SK-N-MC (cell line): ENCODE data around the gene NDUFS3.
"Not testable (repeated sequence)": the region's sequence is repeated elsewhere in the genome, so short reads cannot be mapped to it uniquely, and the experiment has no call there.

ENCODE experiments used
- DNase-seq: peaks from one replicate; pipeline ENCODE4 v3.0.0-alpha.2; 2011; ENCODE audit warnings: low read depth, low spot score
- H3K27ac ChIP-seq: fragments of 200-600 bp; sonication (generic); 2 replicates; pipeline ENCODE4 v1.5.1; 2016; ENCODE audit warnings: mixed run types
- H3K36me3 ChIP-seq: fragments of 200-600 bp; sonication (generic); 2 replicates; pipeline ENCODE4 v1.6.1; 2017; ENCODE audit warnings: antibody characterized with exemption, low read length, mixed read lengths; ENCODE audit not compliant: insufficient read depth
- H3K4me3 ChIP-seq: fragments of 200-600 bp; sonication (generic); 2 replicates; pipeline ENCODE4 v1.5.1; 2016
- H3K9ac ChIP-seq: fragments of 200-600 bp; sonication (generic); 2 replicates; pipeline ENCODE4 v1.8.0; 2017; ENCODE audit warnings: mixed run types, mixed read lengths; ENCODE audit not compliant: insufficient read length
- H3K9me3 ChIP-seq: fragments of 200-600 bp; sonication (generic); 2 replicates; pipeline ENCODE4 v1.6.1; 2017; ENCODE audit warnings: low read depth, mild to moderate bottlenecking, antibody characterized with exemption, low read length, moderate library complexity, mixed read lengths
- EZH2 ChIP-seq: fragments of 200-600 bp; sonication (generic); IDR thresholded peaks from one replicate; pipeline ENCODE4 v1.6.1; 2017; ENCODE audit warnings: antibody characterized with exemption
- FOXP2 ChIP-seq: optimal IDR thresholded peaks from 2 replicates; pipeline ENCODE3; 2011; ENCODE audit warnings: mild to moderate bottlenecking, moderate library complexity; ENCODE audit not compliant: insufficient read depth; ENCODE audit errors: extremely low read length, control extremely low read depth
- POLR2AphosphoS5 ChIP-seq: IDR thresholded peaks from 2 replicates; pipeline ENCODE4 v1.6.1; 2012; ENCODE audit warnings: mild to moderate bottlenecking, low read depth, low read length, borderline replicate concordance

Gene NDUFS3

DNA sequence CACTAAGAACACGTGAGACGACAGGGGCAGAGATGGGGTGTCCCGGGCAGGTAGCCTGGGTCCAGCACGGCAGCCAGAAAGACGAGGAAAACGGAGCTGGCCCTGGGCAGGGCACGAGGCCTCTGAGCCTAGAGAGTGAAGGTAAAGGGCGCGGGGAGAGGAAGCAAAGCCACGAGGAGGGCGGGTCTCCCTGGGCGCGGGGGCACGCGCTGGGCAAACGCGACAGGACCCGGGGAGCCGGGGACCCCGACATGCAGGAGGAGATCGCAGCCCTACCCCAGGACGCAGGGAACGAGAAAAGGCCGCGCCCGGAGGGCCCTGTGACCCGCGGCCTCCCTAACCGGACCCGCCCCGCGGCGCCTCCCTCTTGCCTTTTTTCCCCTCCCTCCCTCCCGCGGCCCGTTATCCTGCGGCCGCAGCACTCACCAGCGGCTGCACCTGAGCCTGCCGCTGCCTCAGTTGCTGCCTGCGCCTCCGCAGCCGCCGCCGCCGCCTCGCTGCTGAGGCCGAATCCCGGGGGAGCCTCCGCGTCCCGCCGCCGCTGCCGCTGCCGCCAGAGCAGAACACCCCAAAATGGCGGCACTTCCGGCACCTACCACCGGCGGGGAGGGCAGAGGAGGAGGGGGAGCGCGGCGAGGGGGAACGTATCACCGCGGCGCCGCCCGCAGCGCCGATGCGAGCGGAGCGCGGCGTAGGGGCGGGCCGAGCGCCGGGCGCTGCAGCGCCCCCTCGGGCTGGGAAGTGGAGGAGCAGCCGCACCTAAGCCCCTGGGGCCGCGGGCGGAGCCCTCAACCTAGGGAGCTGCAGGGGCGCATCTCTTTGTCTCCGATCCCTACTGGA is 26.1 kb upstream of the NDUFS3 start, which contains the start of gene CELF1:
Gene CELF1 (minus strand): TSS at position 567 of the 840 bp plus-strand sequence. CDS start 53,609 bp downstream, outside the sequence.
- no peaks in the 10 kb centered on the region for H3K9me3 ChIP-seq
- H3K36me3 ChIP-seq, result peaks cover 33% of the 10 kb centered on the region
- H3K4me3 ChIP-seq, result peak within 1 kb of the TSS; percentile 100
- DNase-seq, result no peak
- TF ChIP-seq FOXP2 (no peak), EZH2 (no peak), POLR2AphosphoS5 (peak; percentile 90)
- H3K27ac ChIP-seq, result peak within 1 kb of the TSS; percentile 85
- peak within 1 kb of the TSS; percentile 99 for H3K9ac ChIP-seq

DNA sequence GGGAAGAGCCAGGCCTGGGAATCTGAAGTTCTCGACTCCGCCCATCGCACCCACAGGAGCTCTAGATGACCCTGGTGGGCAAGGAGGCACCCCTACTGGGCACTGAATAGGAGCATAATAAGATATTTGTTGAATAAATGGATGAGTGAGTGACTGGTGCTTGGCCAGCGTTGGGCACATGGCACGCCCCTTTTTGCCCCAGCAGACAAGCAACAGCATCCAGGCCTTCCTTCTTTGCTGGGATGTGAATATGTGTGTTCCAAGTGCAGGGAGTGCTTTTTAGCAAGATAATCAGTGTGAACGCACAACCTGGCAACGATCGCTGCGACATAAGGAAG is 25.5 kb upstream of the NDUFS3 start:
- DNase-seq, result no peak
- peak overlapping the region; percentile 70; the same call in 1 of the 2 replicates for H3K27ac ChIP-seq
- TF ChIP-seq FOXP2 (no peak), POLR2AphosphoS5 (no peak), EZH2 (no peak)

DNA sequence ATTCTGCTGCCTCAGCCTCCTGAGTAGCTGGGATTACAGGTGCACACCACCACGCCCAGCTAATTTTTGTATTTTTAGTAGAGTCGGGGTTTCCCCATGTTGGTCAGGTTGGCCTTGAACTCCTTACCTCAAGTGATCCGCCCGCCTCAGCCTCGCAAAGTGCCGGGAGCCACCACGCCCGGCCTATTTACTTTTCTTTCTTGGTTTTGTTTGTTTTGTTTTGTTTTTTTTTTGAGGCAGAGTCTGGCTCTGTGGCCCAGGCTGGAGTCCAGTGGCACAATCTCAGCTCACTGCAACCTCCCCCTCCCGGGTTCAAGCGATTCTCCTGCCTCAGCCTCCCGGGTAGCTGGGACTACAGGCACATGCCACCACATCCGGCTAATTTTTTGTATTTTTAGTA is 21.9 kb upstream of the NDUFS3 start:
- not testable (repeated sequence) for H3K9me3 ChIP-seq, H3K36me3 ChIP-seq, H3K27ac ChIP-seq, H3K9ac ChIP-seq, DNase-seq, H3K4me3 ChIP-seq

More for the DNA sequence above, 25.5 kb upstream of the NDUFS3 start:
- Histone ChIP-seq H3K9ac (peak overlapping the region; percentile 79), H3K9me3 (no peaks in the 10 kb centered on the region), H3K4me3 (peak overlapping the region; percentile 100), H3K36me3 (peaks cover 27% of the 10 kb centered on the region)

DNA sequence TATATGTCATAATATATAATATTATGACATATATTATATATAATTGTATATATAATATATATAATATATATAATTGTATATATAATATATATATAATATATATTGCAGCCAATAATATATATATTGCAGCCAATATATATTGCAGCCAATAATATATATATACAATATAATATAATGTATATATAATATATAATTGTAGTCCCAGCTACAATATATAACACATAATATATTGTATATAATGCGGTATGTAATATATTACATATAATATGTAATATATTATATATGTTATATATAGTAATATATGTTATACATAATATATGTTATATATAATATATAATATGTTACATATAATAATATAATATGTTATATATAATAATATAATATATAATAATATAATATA is 20.2 kb upstream of the NDUFS3 start:
- Histone ChIP-seq H3K9me3 (no peaks in the 10 kb centered on the region), H3K4me3 (no peak overlapping the region), H3K36me3 (no peaks in the 10 kb centered on the region), H3K27ac (no peak overlapping the region), H3K9ac (no peak overlapping the region)
- DNase-seq, result no peak
- TF ChIP-seq FOXP2 (no peak), EZH2 (no peak), POLR2AphosphoS5 (no peak)

DNA sequence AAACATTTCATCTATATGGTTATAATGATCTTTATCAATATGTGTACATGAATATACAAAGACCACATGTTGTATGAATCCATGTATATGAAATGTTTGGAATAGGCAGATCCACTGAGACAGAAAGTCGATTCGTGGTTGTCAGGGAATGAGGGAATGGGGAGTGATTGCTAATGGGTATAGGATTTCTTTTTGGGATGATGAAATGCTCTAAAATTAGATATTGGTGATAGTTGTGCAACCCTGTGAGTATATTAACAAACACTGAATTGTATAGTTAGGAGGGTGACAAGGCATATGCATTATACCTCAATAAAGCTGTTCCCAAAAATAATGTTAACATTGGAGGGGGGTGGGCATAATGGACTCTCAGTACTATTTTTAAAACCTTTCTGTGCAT is 18.4 kb upstream of the NDUFS3 start:
- Histone ChIP-seq H3K9ac (no peak overlapping the region), H3K27ac (no peak overlapping the region), H3K36me3 (no peaks in the 10 kb centered on the region), H3K9me3 (no peaks in the 10 kb centered on the region), H3K4me3 (no peak overlapping the region)
- TF ChIP-seq POLR2AphosphoS5, result no peak
- TF ChIP-seq EZH2, result no peak
- no peak for TF ChIP-seq FOXP2
- no peak for DNase-seq

DNA sequence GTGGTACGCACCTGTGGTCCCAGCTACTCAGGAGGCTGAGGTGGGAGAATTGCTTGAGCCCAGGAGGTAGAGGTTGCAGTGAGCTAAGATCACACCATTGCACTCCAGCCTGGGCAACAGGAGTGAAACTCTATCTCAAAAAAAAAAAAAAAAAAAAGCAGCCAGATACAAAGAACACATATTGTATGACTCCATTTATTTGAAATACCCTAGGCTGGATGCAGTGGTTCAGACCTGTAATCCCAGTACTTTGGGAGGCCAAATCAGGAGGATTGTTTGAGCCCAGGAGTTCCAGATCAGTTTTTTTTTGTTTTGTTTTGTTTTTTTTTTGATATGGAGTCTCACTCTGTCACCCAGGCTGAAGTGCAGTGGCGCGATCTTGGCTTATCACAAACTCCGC is 16.5 kb upstream of the NDUFS3 start:
- DNase-seq, H3K9ac ChIP-seq, H3K4me3 ChIP-seq, H3K36me3 ChIP-seq, H3K9me3 ChIP-seq, H3K27ac ChIP-seq: not testable (repeated sequence)

DNA sequence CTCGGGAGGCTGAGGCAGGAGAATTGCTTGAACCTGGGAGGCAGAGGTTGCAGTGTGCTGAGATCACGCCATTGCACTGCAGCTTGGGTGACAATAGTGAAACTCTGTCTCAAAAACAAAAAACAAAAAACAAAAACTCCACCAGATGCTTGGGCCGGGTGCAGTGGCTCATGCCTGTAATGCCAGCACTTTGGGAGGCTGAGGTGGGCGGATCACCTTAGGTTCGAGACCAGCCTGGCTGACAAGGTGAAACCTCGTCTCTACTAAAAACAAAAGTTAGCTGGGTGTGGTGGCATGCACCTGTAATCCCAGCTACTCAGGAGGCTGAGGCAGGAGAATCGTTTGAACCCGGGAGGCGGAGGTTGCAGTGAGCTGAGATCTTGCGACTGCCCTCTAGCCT is 14.5 kb upstream of the NDUFS3 start:
- not testable (repeated sequence) for H3K9me3 ChIP-seq, H3K36me3 ChIP-seq, H3K4me3 ChIP-seq, H3K9ac ChIP-seq, DNase-seq, H3K27ac ChIP-seq

DNA sequence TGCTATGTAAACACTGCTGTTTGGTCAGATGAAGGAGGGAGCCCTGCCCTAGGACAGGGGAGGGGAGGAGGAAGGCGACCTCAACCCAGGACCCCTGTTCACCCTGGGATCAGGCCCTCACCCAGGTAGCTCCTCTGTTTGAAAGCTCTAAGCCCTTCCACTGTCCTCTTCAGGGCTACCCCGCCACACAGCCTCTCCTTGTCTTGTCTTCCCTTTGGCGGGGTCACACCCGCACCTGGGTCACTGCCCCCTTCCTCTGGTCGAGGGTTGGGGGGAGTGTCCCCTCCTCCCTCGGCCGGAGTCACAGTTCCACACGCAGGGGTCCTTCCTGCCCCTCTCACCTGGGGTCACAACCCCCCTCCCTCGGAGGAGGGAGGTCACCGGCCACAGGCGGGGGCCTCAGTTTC is 13.9 kb upstream of the NDUFS3 start:
- no peak for DNase-seq

DNA sequence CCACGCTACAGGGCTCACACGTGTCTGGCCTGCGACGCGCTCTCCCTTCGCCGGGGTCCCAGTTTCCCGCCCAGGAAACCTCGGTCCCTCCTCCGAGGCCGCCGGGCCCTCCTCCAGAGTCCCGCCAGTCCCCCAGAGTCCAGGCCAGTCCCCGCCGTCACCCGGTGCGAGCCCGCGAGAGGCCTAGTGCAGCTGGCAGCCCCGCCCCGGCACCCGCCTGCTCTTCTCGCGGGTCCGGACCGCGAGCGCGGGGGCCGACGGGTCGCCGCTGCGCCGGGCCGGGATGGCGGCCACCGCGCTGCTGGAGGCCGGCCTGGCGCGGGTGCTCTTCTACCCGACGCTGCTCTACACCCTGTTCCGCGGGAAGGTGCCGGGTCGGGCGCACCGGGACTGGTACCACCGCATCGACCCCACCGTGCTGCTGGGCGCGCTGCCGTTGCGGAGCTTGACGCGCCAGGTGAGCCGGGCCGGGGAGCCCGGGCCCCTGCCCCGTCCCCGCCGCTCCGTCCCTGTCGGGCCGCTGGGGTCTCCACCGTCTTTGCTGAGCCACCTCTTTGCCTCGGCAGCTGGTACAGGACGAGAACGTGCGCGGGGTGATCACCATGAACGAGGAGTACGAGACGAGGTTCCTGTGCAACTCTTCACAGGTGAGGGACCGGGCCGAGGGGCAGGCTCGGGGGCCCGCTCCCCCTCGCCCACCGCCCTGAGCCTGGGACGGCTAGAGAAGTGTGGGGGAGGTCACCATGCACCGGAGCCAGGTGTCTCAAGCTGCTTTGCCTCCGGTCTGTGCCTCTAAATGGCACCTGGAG is 13.3 kb upstream of the NDUFS3 start, which contains the start of gene PTPMT1:
Gene PTPMT1 (plus strand): TSS at position 260 of the 809 bp plus-strand sequence. CDS start 24 bp downstream, at position 284.
- no peak for DNase-seq
- peak within 1 kb of the TSS; percentile 73 for H3K4me3 ChIP-seq
- H3K36me3 ChIP-seq, result no peaks in the 10 kb centered on the region; the same call in 1 of the 2 replicates
- H3K27ac ChIP-seq, result peak within 1 kb of the TSS; percentile 26; the same call in 1 of the 2 replicates
- TF ChIP-seq POLR2AphosphoS5 (peak; percentile 34; the same call in 1 of the 2 replicates), FOXP2 (no peak)
- no peaks in the 10 kb centered on the region for H3K9me3 ChIP-seq
- H3K9ac ChIP-seq, result peak within 1 kb of the TSS; percentile 80

More for the DNA sequence above, 13.9 kb upstream of the NDUFS3 start:
- Histone ChIP-seq H3K9ac (peak overlapping the region; percentile 80), H3K27ac (no peak overlapping the region), H3K9me3 (no peaks in the 10 kb centered on the region), H3K36me3 (no peaks in the 10 kb centered on the region; the same call in 1 of the 2 replicates), H3K4me3 (peak overlapping the region; percentile 73)
- TF ChIP-seq FOXP2, result no peak
- no peak for TF ChIP-seq EZH2
- TF ChIP-seq POLR2AphosphoS5, result no peak
